Measurements from ENCODE around the gene SRC. TPM values are rescaled to one million over a fixed set of nuclear protein-coding genes. Genes with fewer than 3 reads are reported as not detected.
A peak's percentile ranks its signal among the peaks of the same experiment; 100 is the strongest.

Gene SRC
- total and polyA plus RNA-seq, 2 of the 8 experiments (the other 6 are each of a cell fraction or from before 2014, with no cell fraction given) = 27.6 to 28.8 TPM

- Histone ChIP-seq H2AK5ac (ENCODE audit: low read depth, low read length) (no peak overlapping the region), H4K8ac (ENCODE audit: extremely low read depth, insufficient read depth, low read length) (no peak overlapping the region), H3K27ac (ENCODE audit: low read depth, low read length) (no peak overlapping the region), H3K36me3 (ENCODE audit: control insufficient read depth in 2 of 4, insufficient read depth in 4 of 4, low read length in 3 of 4) (no peaks in the 10 kb centered on the region), H2BK120ac (replicated peaks; ENCODE audit: low read depth, low read length) (no peak overlapping the region), H3K79me2 (ENCODE audit: control insufficient read depth in 1 of 2, insufficient read depth in 2 of 2, low read length in 2 of 2) (no peaks in the 10 kb centered on the region), H3K23me2 (ENCODE audit: low read depth, low read length) (peaks cover 4% of the 10 kb centered on the region; the same call in 1 of the 2 replicates), H2AFZ (ENCODE audit: low read length) (no peak overlapping the region), H3K4me2 (ENCODE audit: insufficient read depth in 1 of 2, low read depth in 2 of 2, low read length in 2 of 2) (no peak overlapping the region), H3K18ac (ENCODE audit: extremely low read depth, low read length) (no peak overlapping the region), H2BK20ac (ENCODE audit: low read length) (no peak overlapping the region), H3K4ac (replicated peaks; ENCODE audit: insufficient read length, low read depth, low read length) (no peak overlapping the region), H3K23ac (ENCODE audit: insufficient read length) (no peak overlapping the region), H3K14ac (ENCODE audit: insufficient read length) (no peak overlapping the region), H3K9me3 (ENCODE audit: insufficient read depth in 2 of 2, low read depth in 1 of 2, low read length in 1 of 2) (no peaks in the 10 kb centered on the region), H3K27me3 (replicated peaks in 1 of 4; ENCODE audit: control insufficient read depth in 3 of 4, extremely low read depth in 1 of 4, insufficient read depth in 3 of 4, low read length in 3 of 4) (no peaks in the 10 kb centered on the region; a peak in 3 of 7 replicates), H3K4me3 (ENCODE audit: extremely low read depth in 1 of 4, insufficient read depth in 2 of 4, low read depth in 3 of 4, low read length in 4 of 4) (no peak overlapping the region), H4K91ac (replicated peaks; ENCODE audit: insufficient read length, low read length) (no peak overlapping the region), H2BK15ac (ENCODE audit: low read length) (no peak overlapping the region), H3K56ac (replicated peaks; ENCODE audit: insufficient read length, low read depth, low read length) (no peak overlapping the region), H2BK5ac (ENCODE audit: low read depth, low read length) (no peak overlapping the region), H3K4me1 (replicated peaks in 1 of 4; ENCODE audit: control insufficient read depth in 3 of 4, insufficient read depth in 4 of 4, low read length in 3 of 4) (peaks cover 0 to 29% (median 11%) of the 10 kb centered on the region in 4 experiments; a peak in 6 of 7 replicates), H3K9ac (replicated peaks in 1 of 4; ENCODE audit: extremely low read depth in 1 of 4, low read depth in 3 of 4, low read length in 3 of 4) (no peak overlapping the region), H4K20me1 (replicated peaks in 1 of 2; ENCODE audit: control insufficient read depth in 1 of 2, insufficient read depth in 2 of 2, low read length in 2 of 2) (peaks cover 0 to 3% of the 10 kb centered on the region in 2 experiments), H4K5ac (ENCODE audit: insufficient read length, low read depth, low read length) (no peak overlapping the region), H3K79me1 (ENCODE audit: low read depth, low read length) (peaks cover 3% of the 10 kb centered on the region; the same call in 1 of the 2 replicates), H2BK12ac (ENCODE audit: low read depth, low read length) (0 out of 2 replicates have a peak overlapping the region, but pooled peaks have one; percentile 1)
- no peak for TF ChIP-seq SP2 (IDR thresholded peaks at IDR 0.05; ENCODE audit: low read length)
- CTCF ChIA-PET (ENCODE audit: partially characterized antibody) = no interaction called here
- WGBS, 2 experiments (ENCODE audit: extremely low coverage in 1 of 2, insufficient coverage in 1 of 2, insufficient read length in 1 of 2, insufficient replicate concordance in 2 of 2, low coverage in 1 of 2, low lambda C conversion rate in 2 of 2, missing lambda C conversion rate in 1 of 2) = 89% methylated on average over 9 of the region's 9 CpGs; no CpG with 5 or more reads in 1 of the 2 experiments
- POLR2A ChIA-PET (ENCODE audit: partially characterized antibody) = interaction anchor here (0.8 to 1.3 kb wide), 2 partner anchors 11 to 81 kb away, joined by 3 to 4 read pairs; no protein-coding TSS in a partner anchor
- no peak for FAIRE-seq
- DNase-seq (ENCODE audit: low read depth in 1 of 2, low spot score in 2 of 2) = no peak
Measured at GRCh38 chr20:37425103-37425625, 79.2 kb downstream of the SRC start.

Data from H1 (cell line).